HEK293T (cell line): Measurements from ENCODE around the gene FLNB.

Experiments
- TARDBP ChIP-seq: fragments of 450-650 bp; IDR thresholded peaks from 2 replicates; pipeline ENCODE4 v1.6.1; 2016
- TF ChIP-seq, protein P1 (sequence below): fragments of 450-650 bp; IDR thresholded peaks from 2 replicates; pipeline ENCODE4 v1.6.1; 2016

DNA sequence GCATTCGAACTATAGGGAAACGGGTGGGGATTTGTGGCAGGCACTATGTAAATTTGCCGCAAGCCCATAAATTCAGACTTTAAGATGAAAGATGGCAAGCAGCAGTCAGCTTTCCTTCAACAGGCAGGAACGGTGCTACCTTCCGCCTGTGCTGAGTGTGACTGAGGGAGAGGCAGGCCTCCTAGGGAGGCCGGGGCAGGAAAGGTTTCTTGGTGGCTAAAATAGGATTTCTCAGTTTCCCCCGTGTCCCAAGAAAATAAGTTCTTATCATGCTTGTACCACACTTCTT is 12.5 kb downstream of the FLNB start:
- TF ChIP-seq, protein P1, sequence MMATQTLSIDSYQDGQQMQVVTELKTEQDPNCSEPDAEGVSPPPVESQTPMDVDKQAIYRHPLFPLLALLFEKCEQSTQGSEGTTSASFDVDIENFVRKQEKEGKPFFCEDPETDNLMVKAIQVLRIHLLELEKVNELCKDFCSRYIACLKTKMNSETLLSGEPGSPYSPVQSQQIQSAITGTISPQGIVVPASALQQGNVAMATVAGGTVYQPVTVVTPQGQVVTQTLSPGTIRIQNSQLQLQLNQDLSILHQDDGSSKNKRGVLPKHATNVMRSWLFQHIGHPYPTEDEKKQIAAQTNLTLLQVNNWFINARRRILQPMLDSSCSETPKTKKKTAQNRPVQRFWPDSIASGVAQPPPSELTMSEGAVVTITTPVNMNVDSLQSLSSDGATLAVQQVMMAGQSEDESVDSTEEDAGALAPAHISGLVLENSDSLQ: no peak
- no peak for TF ChIP-seq TARDBP
